PC-3 (cell line): ENCODE results near the gene RNF32. TPM values are rescaled to one million over a fixed set of nuclear protein-coding genes. Genes with fewer than 3 reads are reported as not detected.

Source experiments
- ATAC-seq: fragments of 200-7000 bp; cut with Tn5 transposase; 2 replicates; pipeline ENCODE4 v1.9.1; 2020; ENCODE audit warnings: mild to moderate bottlenecking, moderate library complexity
- BruUV-seq: library from RNA; stranded (reverse); fragments of 400-500 nt; replicated peaks from 2 replicates; lab custom pipeline; 2021; lab: Mats Ljungman, UMichigan
- CTCF ChIA-PET: fragments of 300-600 bp; sonication (Branson Sonifier 250); formaldehyde crosslinking; loops from one replicate; lab custom pipeline; 2022; ENCODE audit warnings: antibody characterized with exemption; lab: Charles Lee
- POLR2A ChIA-PET: fragments of 300-600 bp; sonication (Branson Sonifier 250); formaldehyde crosslinking; loops from one replicate; lab custom pipeline; 2022; ENCODE audit warnings: antibody characterized with exemption; ENCODE audit not compliant: unreplicated experiment; lab: Charles Lee
- DNase-seq: peaks from one replicate; pipeline ENCODE4 v3.0.0-alpha.2; 2015
- H2AFZ ChIP-seq: fragments of 300-600 bp; sonication (generic); 2 replicates; pipeline ENCODE4 v1.6.0; 2016; ENCODE audit warnings: antibody characterized with exemption, low read length
- H3F3A ChIP-seq: fragments of 300-600 bp; sonication (generic); one replicate; pipeline ENCODE4 v1.6.0; 2017; ENCODE audit warnings: antibody characterized with exemption, low read length, control low read depth, mild to moderate bottlenecking; ENCODE audit not compliant: unreplicated experiment
- H3K27ac ChIP-seq: fragments of 300-600 bp; sonication (generic); 2 replicates; pipeline ENCODE4 v1.5.1; 2016; ENCODE audit warnings: mild to moderate bottlenecking, low read length
- H3K27me3 ChIP-seq: fragments of 300-600 bp; sonication (generic); 2 replicates; pipeline ENCODE4 v1.6.1; 2016; ENCODE audit warnings: low read length, mixed read lengths
- H3K36me3 ChIP-seq: fragments of 300-600 bp; sonication (generic); 2 replicates; pipeline ENCODE4 v1.6.1; 2016; ENCODE audit warnings: low read depth, mixed run types, low read length, mixed read lengths
- H3K4me1 ChIP-seq: fragments of 300-600 bp; sonication (generic); 2 replicates; pipeline ENCODE4 v1.5.1; 2016; ENCODE audit warnings: low read length; ENCODE audit not compliant: insufficient read depth
- H3K4me2 ChIP-seq: fragments of 300-600 bp; sonication (generic); 2 replicates; pipeline ENCODE4 v1.6.0; 2016; ENCODE audit warnings: low read length
- H3K4me3 ChIP-seq: fragments of 300-600 bp; sonication (generic); 2 replicates; pipeline ENCODE4 v1.5.1; 2016; ENCODE audit warnings: mild to moderate bottlenecking, low read length, mixed read lengths
- H3K79me2 ChIP-seq: fragments of 300-600 bp; sonication (generic); 2 replicates; pipeline ENCODE4 v1.6.1; 2017; ENCODE audit warnings: low read length, mixed read lengths
- H3K9ac ChIP-seq: fragments of 300-600 bp; sonication (generic); 2 replicates; pipeline ENCODE4 v1.6.0; 2016; ENCODE audit warnings: mild to moderate bottlenecking, low read length
- H3K9me2 ChIP-seq: fragments of 300-600 bp; sonication (generic); replicated peaks from 2 replicates; pipeline ENCODE4 v1.6.1; 2016; ENCODE audit warnings: mixed run types, low read length, mixed read lengths
- H3K9me3 ChIP-seq: fragments of 300-600 bp; sonication (generic); 2 replicates; pipeline ENCODE4 v1.6.1; 2016; ENCODE audit warnings: low read length, mixed read lengths
- H4K20me1 ChIP-seq: fragments of 300-600 bp; sonication (generic); 2 replicates; pipeline ENCODE4 v1.6.1; 2016; ENCODE audit warnings: low read length, mixed read lengths
- CTCF ChIP-seq: fragments of 300-600 bp; sonication (generic); conservative IDR thresholded peaks from 2 replicates; pipeline ENCODE4 v1.5.1; 2017; ENCODE audit warnings: antibody characterized with exemption, low read depth, mild to moderate bottlenecking, low read length
- EZH2 ChIP-seq: fragments of 300-600 bp; sonication (generic); IDR thresholded peaks from one replicate; pipeline ENCODE4 v1.6.1; 2017; ENCODE audit warnings: antibody characterized with exemption, mild to moderate bottlenecking, low read length; ENCODE audit not compliant: unreplicated experiment
- EZH2phosphoT487 ChIP-seq: fragments of 300-600 bp; sonication (generic); IDR thresholded peaks from 2 replicates; pipeline ENCODE4 v1.6.1; 2018; ENCODE audit warnings: mild to moderate bottlenecking, antibody characterized with exemption, low read length, borderline replicate concordance
- intact Hi-C: fragments of 100-400 bp; cut with micrococcal nuclease; formaldehyde crosslinking; loops from 2 replicates; pipeline ENCODE4 v1.9.0; 2023
- total RNA-seq: library from RNA; depleted of rRNA; stranded (reverse); fragments of >200 nt; gene quantifications from 2 replicates; pipeline ENCODE4 v1.2.3, GENCODE V29; 2014

Gene RNF32
- total RNA-seq, 1 experiment from 2014 or later = 1.7 TPM

GRCh38 chr7:156594283-156595080 lies 46.1 kb upstream of the RNF32 start:
- no peaks in the 10 kb centered on the region for H3K9me3 ChIP-seq
- no peak overlapping the region for H3K4me2 ChIP-seq
- H3K4me3 ChIP-seq = no peak overlapping the region
- ATAC-seq = no peak
- intact Hi-C loops = no loop called here
- CTCF ChIA-PET = no interaction called here
- no peaks in the 10 kb centered on the region for H4K20me1 ChIP-seq
- BruUV-seq = no TSS peak
- no peak overlapping the region for H2AFZ ChIP-seq
- H3K36me3 ChIP-seq = no peaks in the 10 kb centered on the region
- POLR2A ChIA-PET = no interaction called here
- TF ChIP-seq EZH2 (no peak), EZH2phosphoT487 (no peak), CTCF (no peak)
- no peaks in the 10 kb centered on the region for H3K27me3 ChIP-seq
- no peaks in the 10 kb centered on the region for H3F3A ChIP-seq
- H3K4me1 ChIP-seq = no peaks in the 10 kb centered on the region
- DNase-seq = no peak
- H3K79me2 ChIP-seq = no peaks in the 10 kb centered on the region
- H3K9ac ChIP-seq = no peak overlapping the region
- H3K9me2 ChIP-seq = no peaks in the 10 kb centered on the region
- H3K27ac ChIP-seq = no peak overlapping the region

- Histone ChIP-seq H3K79me2 (no peaks in the 10 kb centered on the region), H3K9ac (no peak overlapping the region), H3K9me2 (no peaks in the 10 kb centered on the region), H3K4me3 (no peak overlapping the region), H3K27ac (no peak overlapping the region), H3F3A (no peaks in the 10 kb centered on the region), H3K27me3 (no peaks in the 10 kb centered on the region), H3K36me3 (no peaks in the 10 kb centered on the region), H4K20me1 (no peaks in the 10 kb centered on the region), H3K4me1 (no peaks in the 10 kb centered on the region), H3K9me3 (no peaks in the 10 kb centered on the region), H3K4me2 (no peak overlapping the region), H2AFZ (no peak overlapping the region)
- CTCF ChIA-PET = no interaction called here
- POLR2A ChIA-PET = no interaction called here
- intact Hi-C loops = no loop called here
- no peak for ATAC-seq
- TF ChIP-seq EZH2phosphoT487 (no peak), CTCF (no peak), EZH2 (no peak)
- BruUV-seq = no TSS peak
- DNase-seq = no peak
Measured at GRCh38 chr7:156600496-156600895, 40.1 kb upstream of the RNF32 start.

GRCh38 chr7:156602283-156602682 lies 38.3 kb upstream of the RNF32 start:
- CTCF ChIA-PET = no interaction called here
- H3K4me3 ChIP-seq = no peak overlapping the region
- no peaks in the 10 kb centered on the region for H3K79me2 ChIP-seq
- H4K20me1 ChIP-seq = no peaks in the 10 kb centered on the region
- no peak overlapping the region for H3K4me2 ChIP-seq
- H3F3A ChIP-seq = no peaks in the 10 kb centered on the region
- no peak overlapping the region for H3K27ac ChIP-seq
- intact Hi-C loops = no loop called here
- no peaks in the 10 kb centered on the region for H3K9me2 ChIP-seq
- no TSS peak for BruUV-seq
- no peak overlapping the region for H2AFZ ChIP-seq
- POLR2A ChIA-PET = interaction anchor here (0.6 kb wide), 2 partner anchors 432 to 1553 kb away, joined by 3 to 5 read pairs; no protein-coding TSS in a partner anchor
- H3K9ac ChIP-seq = no peak overlapping the region
- no peaks in the 10 kb centered on the region for H3K27me3 ChIP-seq
- no peaks in the 10 kb centered on the region for H3K4me1 ChIP-seq
- ATAC-seq (no peak), DNase-seq (no peak)
- H3K36me3 ChIP-seq = no peaks in the 10 kb centered on the region
- H3K9me3 ChIP-seq = no peaks in the 10 kb centered on the region
- no peak for TF ChIP-seq CTCF
